PC-9 (cell line): ENCODE data around the gene ASIC1.

Experiments used
- CTCF ChIP-seq: fragments of 200-600 bp; sonication (generic); conservative IDR thresholded peaks from 2 replicates; pipeline ENCODE4 v1.6.1; 2017; ENCODE audit warnings: mixed run types, antibody characterized with exemption, mild to moderate bottlenecking, moderate library complexity
- EZH2 ChIP-seq: fragments of 200-600 bp; sonication (generic); IDR thresholded peaks from 2 replicates; pipeline ENCODE4 v1.8.0; 2017; ENCODE audit warnings: antibody characterized with exemption, low read depth

GRCh38 chr12:50061171-50061570 lies 3.8 kb downstream of the ASIC1 start:
- TF ChIP-seq EZH2: no peak
- no peak for TF ChIP-seq CTCF
